CD14-positive monocyte (primary cell): Measurements from ENCODE around the gene ZNF423. TPM values are rescaled to one million over a fixed set of nuclear protein-coding genes. Genes with fewer than 3 reads are reported as not detected.

ENCODE experiments used
- DNase-seq, 3 donors: peaks; one replicate each; pipeline ENCODE4 v3.0.0-alpha.2; 2011 to 2022
- H2AFZ ChIP-seq: 2 replicates; pipeline ENCODE4 v1.6.0; 2012; ENCODE audit warnings: mild to moderate bottlenecking, low read depth, low read length, inconsistent platforms; ENCODE audit not compliant: insufficient read depth, poor library complexity, severe bottlenecking
- H3K27ac ChIP-seq, 2 donors: 1 replicate in 1 of 2; 2 replicates in 1 of 2; pipeline ENCODE4 v1.5.1; 2012 to 2013; ENCODE audit warnings: low read length in 2 of 2, control low read depth in 1 of 2, inconsistent platforms in 1 of 2, low read depth in 1 of 2, mild to moderate bottlenecking in 1 of 2
- H3K27me3 ChIP-seq, 2 donors: one replicate each; pipeline versions ENCODE4 v1.6.0 to v1.6.1; 2011 to 2013; ENCODE audit warnings: low read length in 2 of 2; ENCODE audit not compliant: control insufficient read depth in 2 of 2, insufficient read depth in 2 of 2
- H3K36me3 ChIP-seq, 2 donors: replicated peaks in 1 of 2; 1 replicate in 1 of 2; 2 replicates in 1 of 2; pipeline versions ENCODE4 v1.5.1 to v1.6.1; 2012 to 2013; ENCODE audit warnings: low read length in 2 of 2, control low read depth in 1 of 2, inconsistent platforms in 1 of 2, mild to moderate bottlenecking in 1 of 2; ENCODE audit not compliant: insufficient read depth in 2 of 2, control insufficient read depth in 1 of 2
- H3K4me1 ChIP-seq, 2 donors: 1 replicate in 1 of 2; 2 replicates in 1 of 2; pipeline versions ENCODE4 v1.5.1 to v1.6.1; 2012 to 2013; ENCODE audit warnings: low read length in 2 of 2, control low read depth in 1 of 2, inconsistent platforms in 1 of 2, mild to moderate bottlenecking in 1 of 2, moderate library complexity in 1 of 2; ENCODE audit not compliant: insufficient read depth in 2 of 2, control insufficient read depth in 1 of 2
- H3K4me2 ChIP-seq: replicated peaks from 2 replicates; pipeline ENCODE3; 2012; ENCODE audit warnings: low read length, moderate library complexity, mild to moderate bottlenecking; ENCODE audit not compliant: poor library complexity, severe bottlenecking; ENCODE audit errors: extremely low read depth
- H3K4me3 ChIP-seq, 3 experiments: fragments of 200-600 bp in 1 of 3; sonication (generic) in 1 of 3; replicated peaks in 1 of 3; 1 replicate in 2 of 3; 2 replicates in 1 of 3; pipeline ENCODE4 v1.5.1; 2011 to 2013; ENCODE audit warnings: low read length in 3 of 3, mild to moderate bottlenecking in 3 of 3, control low read depth in 2 of 3, low read depth in 2 of 3, inconsistent platforms in 1 of 3, moderate library complexity in 1 of 3
- H3K79me2 ChIP-seq: 2 replicates; pipeline ENCODE4 v1.6.0; 2012; ENCODE audit warnings: mild to moderate bottlenecking, control low read depth, inconsistent platforms, low read length, moderate library complexity; ENCODE audit not compliant: insufficient read depth
- H3K9ac ChIP-seq: 2 replicates; pipeline ENCODE4 v1.6.0; 2017; ENCODE audit warnings: low read length, mild to moderate bottlenecking; ENCODE audit not compliant: insufficient read depth, poor library complexity, severe bottlenecking
- H3K9me3 ChIP-seq, 2 donors: replicated peaks in 1 of 2; 1 replicate in 1 of 2; 2 replicates in 1 of 2; pipeline versions ENCODE4 v1.5.1 to v1.6.1; 2012 to 2013; ENCODE audit warnings: low read length in 2 of 2, control low read depth in 1 of 2; ENCODE audit not compliant: control insufficient read depth in 1 of 2, insufficient read depth in 1 of 2
- H4K20me1 ChIP-seq: 2 replicates; pipeline ENCODE4 v1.6.0; 2012; ENCODE audit warnings: mild to moderate bottlenecking, low read length, control low read depth, moderate library complexity; ENCODE audit not compliant: insufficient read depth
- H3K27ac Mint-ChIP-seq, 7 donors: one replicate each; pipeline ENCODE4 v1.8.0; 2020; ENCODE audit warnings: mild to moderate bottlenecking in 7 of 7, mixed read lengths in 7 of 7, moderate library complexity in 6 of 7, inconsistent platforms in 2 of 7
- H3K27me3 Mint-ChIP-seq, 3 donors: one replicate each; pipeline ENCODE4 v1.8.0; 2021 to 2022; ENCODE audit warnings: low read depth in 3 of 3, mild to moderate bottlenecking in 3 of 3, mixed read lengths in 3 of 3, moderate library complexity in 3 of 3, inconsistent platforms in 1 of 3
- H3K36me3 Mint-ChIP-seq, 2 donors: one replicate each; pipeline ENCODE4 v1.8.0; 2020; ENCODE audit warnings: mixed read lengths in 2 of 2, inconsistent platforms in 1 of 2, mild to moderate bottlenecking in 1 of 2
- H3K4me1 Mint-ChIP-seq: one replicate; pipeline ENCODE4 v1.8.0; 2020; ENCODE audit warnings: mild to moderate bottlenecking, mixed read lengths
- H3K4me3 Mint-ChIP-seq, 2 donors: one replicate each; pipeline ENCODE4 v1.8.0; 2020; ENCODE audit warnings: mild to moderate bottlenecking in 2 of 2, mixed read lengths in 2 of 2, moderate library complexity in 1 of 2
- H3K9me3 Mint-ChIP-seq, 7 donors: one replicate each; pipeline ENCODE4 v1.8.0; 2020 to 2022; ENCODE audit warnings: mixed read lengths in 7 of 7, mild to moderate bottlenecking in 6 of 7, moderate library complexity in 6 of 7, inconsistent platforms in 2 of 7
- WGBS: methylation state at CpG from one replicate; pipeline ENCODE4 v1.1.5; 2013; ENCODE audit warnings: missing lambda C conversion rate; ENCODE audit not compliant: insufficient coverage; 5-methylcytosine and 5-hydroxymethylcytosine counted together
- intact Hi-C, 2 donors: fragments of 100-400 bp; cut with micrococcal nuclease; formaldehyde crosslinking; loops; one replicate each; pipeline versions ENCODE4 v1.15.0 to v1.15.1; 2023
- polyA plus RNA-seq, 3 donors: library from polyadenylated mRNA; depleted of rRNA in 1 of 3; unstranded in 2 of 3; stranded (reverse) in 1 of 3; fragments of 300-500 nt in 2 of 3; fragments of >200 nt in 1 of 3; fragmentation: Illumina TruSeq in 2 of 3; gene quantifications; 1 replicate in 2 of 3; 2 replicates in 1 of 3; pipeline ENCODE4 v1.2.3, GENCODE V29; 2012 to 2021
- TF ChIP-seq, protein P1 (sequence below): fragments of 200-600 bp; IDR thresholded peaks from one replicate; pipeline ENCODE4 v1.8.0; 2022; ENCODE audit warnings: antibody characterized with exemption, mild to moderate bottlenecking

Gene ZNF423
- polyA plus RNA-seq, 3 donors, result not detected

DNA sequence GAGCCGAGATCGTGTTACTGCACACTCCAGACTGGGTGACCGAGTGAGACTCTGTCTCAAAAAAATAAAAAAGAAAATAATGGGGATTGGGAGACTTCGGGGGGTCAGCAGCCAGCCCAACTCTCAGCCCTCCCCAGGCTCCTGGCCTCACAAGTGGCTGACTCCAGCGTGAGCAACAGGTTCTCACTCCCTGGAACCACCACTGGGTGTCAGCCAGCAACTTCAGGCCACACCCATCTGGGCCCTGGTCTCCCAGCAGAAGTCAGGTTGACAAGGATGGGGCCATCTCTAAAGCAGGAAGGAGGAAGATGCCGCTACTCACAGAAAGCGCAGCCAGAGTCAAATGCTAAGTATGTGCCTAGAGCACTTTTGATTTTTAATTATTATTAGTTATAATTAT is 342.9 kb downstream of the ZNF423 start:
- TF ChIP-seq, protein P1, sequence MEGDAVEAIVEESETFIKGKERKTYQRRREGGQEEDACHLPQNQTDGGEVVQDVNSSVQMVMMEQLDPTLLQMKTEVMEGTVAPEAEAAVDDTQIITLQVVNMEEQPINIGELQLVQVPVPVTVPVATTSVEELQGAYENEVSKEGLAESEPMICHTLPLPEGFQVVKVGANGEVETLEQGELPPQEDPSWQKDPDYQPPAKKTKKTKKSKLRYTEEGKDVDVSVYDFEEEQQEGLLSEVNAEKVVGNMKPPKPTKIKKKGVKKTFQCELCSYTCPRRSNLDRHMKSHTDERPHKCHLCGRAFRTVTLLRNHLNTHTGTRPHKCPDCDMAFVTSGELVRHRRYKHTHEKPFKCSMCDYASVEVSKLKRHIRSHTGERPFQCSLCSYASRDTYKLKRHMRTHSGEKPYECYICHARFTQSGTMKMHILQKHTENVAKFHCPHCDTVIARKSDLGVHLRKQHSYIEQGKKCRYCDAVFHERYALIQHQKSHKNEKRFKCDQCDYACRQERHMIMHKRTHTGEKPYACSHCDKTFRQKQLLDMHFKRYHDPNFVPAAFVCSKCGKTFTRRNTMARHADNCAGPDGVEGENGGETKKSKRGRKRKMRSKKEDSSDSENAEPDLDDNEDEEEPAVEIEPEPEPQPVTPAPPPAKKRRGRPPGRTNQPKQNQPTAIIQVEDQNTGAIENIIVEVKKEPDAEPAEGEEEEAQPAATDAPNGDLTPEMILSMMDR, result no peak
- no peak overlapping the region for H2AFZ ChIP-seq
- H3K27me3 Mint-ChIP-seq, result no peaks in the 10 kb centered on the region
- no peaks in the 10 kb centered on the region for H3K9me3 Mint-ChIP-seq
- H3K4me1 ChIP-seq, result no peaks in the 10 kb centered on the region
- WGBS, result 40% methylated on average over 2 of the region's 7 CpGs
- H3K27me3 ChIP-seq, result no peaks in the 10 kb centered on the region
- DNase-seq, result no peak
- H3K36me3 ChIP-seq, result no peaks in the 10 kb centered on the region
- H3K4me1 Mint-ChIP-seq, result no peaks in the 10 kb centered on the region
- no peak overlapping the region for H3K27ac ChIP-seq
- H3K79me2 ChIP-seq, result no peaks in the 10 kb centered on the region
- no peaks in the 10 kb centered on the region for H3K36me3 Mint-ChIP-seq
- no peak overlapping the region for H3K9ac ChIP-seq
- no peaks in the 10 kb centered on the region for H4K20me1 ChIP-seq
- H3K4me2 ChIP-seq, result no peak overlapping the region
- intact Hi-C loops, result no loop called here
- H3K4me3 Mint-ChIP-seq, result no peak overlapping the region
- no peaks in the 10 kb centered on the region for H3K9me3 ChIP-seq
- H3K4me3 ChIP-seq, result no peak overlapping the region
- H3K27ac Mint-ChIP-seq, result peak overlapping the region in 1 of 7 donors; percentile 21

DNA sequence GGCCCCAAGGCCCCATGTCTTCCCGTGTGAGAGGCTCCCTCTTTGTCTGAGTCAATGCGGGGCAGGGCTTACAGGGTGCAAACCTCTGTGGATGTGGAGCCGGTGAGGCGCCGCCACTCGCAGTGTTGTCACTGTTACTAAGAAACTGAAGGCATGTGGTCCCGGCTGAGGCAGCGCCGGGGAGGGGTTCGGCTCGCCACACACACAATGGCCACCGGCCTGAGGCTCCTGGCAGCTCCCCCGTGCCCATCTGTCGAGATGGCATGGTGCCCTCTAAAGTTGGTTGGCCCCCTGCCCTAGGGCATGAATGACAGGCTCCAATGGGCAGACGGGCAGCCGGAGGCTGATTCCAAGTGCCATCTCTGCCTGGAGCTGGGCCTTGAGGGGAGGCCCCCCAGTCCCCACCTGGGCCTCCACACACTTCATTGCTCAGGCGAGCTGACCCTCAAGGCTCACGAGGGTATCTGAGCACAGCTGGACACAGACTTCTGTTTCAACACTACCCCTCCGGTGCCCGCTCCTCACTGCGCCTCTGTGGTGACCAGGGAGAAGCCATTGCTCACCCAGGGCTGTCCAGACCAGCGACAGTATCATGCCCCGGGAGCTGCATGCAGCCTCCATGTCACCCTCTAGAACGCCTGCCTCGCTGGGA is 345.1 kb downstream of the ZNF423 start:
- Mint-ChIP-seq H3K27ac (no peak overlapping the region), H3K27me3 (no peaks in the 10 kb centered on the region), H3K9me3 (no peaks in the 10 kb centered on the region), H3K4me3 (no peak overlapping the region), H3K4me1 (no peaks in the 10 kb centered on the region), H3K36me3 (no peaks in the 10 kb centered on the region)
- no peaks in the 10 kb centered on the region for H3K27me3 ChIP-seq
- H2AFZ ChIP-seq, result no peak overlapping the region
- H3K4me2 ChIP-seq, result no peak overlapping the region
- no peaks in the 10 kb centered on the region for H3K36me3 ChIP-seq
- H3K9ac ChIP-seq, result no peak overlapping the region
- no peaks in the 10 kb centered on the region for H4K20me1 ChIP-seq
- no peaks in the 10 kb centered on the region for H3K4me1 ChIP-seq
- WGBS, result 86% methylated on average over 24 of the region's 25 CpGs
- intact Hi-C loops, result no loop called here
- H3K9me3 ChIP-seq, result no peaks in the 10 kb centered on the region
- no peaks in the 10 kb centered on the region for H3K79me2 ChIP-seq
- H3K4me3 ChIP-seq, result no peak overlapping the region
- no peak overlapping the region for H3K27ac ChIP-seq
- TF ChIP-seq, protein P1, result no peak
- no peak for DNase-seq
